ENCODE measurements around the gene ST7L. TPM values are rescaled to one million over a fixed set of nuclear protein-coding genes. Genes with fewer than 3 reads are reported as not detected.

The ST7L gene
- polyA plus RNA-seq, 1 donor (not counting 4 experiments of a cell fraction or from before 2014, with no cell fraction given): 13.4 TPM

DNA sequence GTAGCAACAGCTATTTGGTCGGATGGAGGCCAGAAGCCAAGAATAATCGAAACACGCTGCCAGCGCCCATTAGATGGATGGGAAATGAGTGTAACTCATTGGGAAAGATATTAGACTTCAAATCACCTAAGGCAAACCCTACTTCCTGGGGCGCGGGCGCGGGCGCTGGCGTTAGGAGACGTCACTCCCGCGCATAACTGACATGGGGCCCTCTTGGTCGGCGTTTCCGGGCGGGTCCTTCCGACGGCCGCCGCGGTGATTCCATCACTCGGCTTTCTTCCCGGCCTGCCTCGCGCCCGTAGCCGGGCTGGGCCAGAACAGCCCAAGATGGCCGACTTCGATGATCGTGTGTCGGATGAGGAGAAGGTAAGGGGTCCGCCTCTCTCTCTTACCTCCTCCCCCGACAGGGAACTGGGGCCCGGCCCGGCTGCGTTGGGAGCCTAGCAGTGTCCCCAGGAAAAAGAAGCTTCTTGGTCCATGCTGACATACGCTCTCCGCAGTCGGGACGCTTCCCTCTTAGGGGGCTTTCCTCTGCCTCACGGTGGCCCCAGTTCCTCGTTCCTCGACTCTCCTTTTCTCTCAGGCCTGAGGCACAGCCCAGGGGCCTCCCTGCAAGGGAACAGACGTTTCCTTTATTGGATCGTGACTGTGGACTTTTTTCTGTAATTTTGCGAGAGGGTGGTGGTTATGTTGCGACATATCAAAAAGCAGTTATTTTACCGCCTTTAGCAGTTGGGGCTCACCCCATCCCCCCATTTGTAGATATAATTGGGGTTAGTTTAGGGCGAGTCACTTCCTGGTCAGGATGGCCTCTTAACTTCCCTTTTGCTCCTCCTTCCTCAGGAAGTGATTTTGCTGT is 806 bp upstream of the ST7L start, which contains the start of gene CAPZA1:
Gene CAPZA1 (plus strand): TSS at position 315 of the 859 bp plus-strand sequence. CDS start 13 bp downstream, at position 328.
- FAIRE-seq (no peak), DNase-seq (ENCODE audit: low read depth, low spot score) (no peak)
- Histone ChIP-seq H3K36me3 (ENCODE audit: control insufficient read depth in 2 of 2, extremely low read depth in 1 of 2, insufficient read depth in 2 of 2, low read length in 2 of 2) (peaks cover 0 to 3% of the 10 kb centered on the region in 2 experiments), H3K4me3 (ENCODE audit: control insufficient read depth in 2 of 3, extremely low read depth in 1 of 3, insufficient read depth in 2 of 3, low read depth in 1 of 3, low read length in 3 of 3) (peak within 1 kb of the TSS; percentile 83 to 97 (median 84)), H3K27me3 (ENCODE audit: control insufficient read depth, extremely low read depth, insufficient read depth, low read length) (no peaks in the 10 kb centered on the region), H3K79me2 (ENCODE audit: control insufficient read depth, insufficient read depth, low read length) (peaks cover 76% of the 10 kb centered on the region), H3K27ac (ENCODE audit: control insufficient read depth, insufficient read depth, low read length) (peak within 1 kb of the TSS; percentile 97), H2AFZ (ENCODE audit: control insufficient read depth, low read length) (peak within 1 kb of the TSS; percentile 91), H3K4me1 (ENCODE audit: control insufficient read depth, extremely low read depth, insufficient read depth, low read length) (peaks cover 22% of the 10 kb centered on the region), H3K9me3 (ENCODE audit: control insufficient read depth, low read depth, low read length) (no peaks in the 10 kb centered on the region), H4K20me1 (ENCODE audit: control insufficient read depth, extremely low read depth, insufficient read depth, low read length) (peaks cover 3% of the 10 kb centered on the region), H3K9me1 (ENCODE audit: control insufficient read depth, extremely low read depth, insufficient read depth, low read length) (no peaks in the 10 kb centered on the region), H3K4me2 (ENCODE audit: control insufficient read depth, extremely low read depth, insufficient read depth, low read depth, low read length) (peak within 1 kb of the TSS; percentile 80), H3K9ac (ENCODE audit: control insufficient read depth, extremely low read depth, insufficient read depth, low read length) (peak within 1 kb of the TSS; percentile 99)
- dilution Hi-C loops (cut with MboI; ENCODE audit: extremely low pct_ligation_motif_present, low sequenced_read_pairs): no loop called here
- no peak for TF ChIP-seq EZH2 (IDR thresholded peaks at IDR 0.05; ENCODE audit: low read length)
- TF ChIP-seq, protein P1, sequence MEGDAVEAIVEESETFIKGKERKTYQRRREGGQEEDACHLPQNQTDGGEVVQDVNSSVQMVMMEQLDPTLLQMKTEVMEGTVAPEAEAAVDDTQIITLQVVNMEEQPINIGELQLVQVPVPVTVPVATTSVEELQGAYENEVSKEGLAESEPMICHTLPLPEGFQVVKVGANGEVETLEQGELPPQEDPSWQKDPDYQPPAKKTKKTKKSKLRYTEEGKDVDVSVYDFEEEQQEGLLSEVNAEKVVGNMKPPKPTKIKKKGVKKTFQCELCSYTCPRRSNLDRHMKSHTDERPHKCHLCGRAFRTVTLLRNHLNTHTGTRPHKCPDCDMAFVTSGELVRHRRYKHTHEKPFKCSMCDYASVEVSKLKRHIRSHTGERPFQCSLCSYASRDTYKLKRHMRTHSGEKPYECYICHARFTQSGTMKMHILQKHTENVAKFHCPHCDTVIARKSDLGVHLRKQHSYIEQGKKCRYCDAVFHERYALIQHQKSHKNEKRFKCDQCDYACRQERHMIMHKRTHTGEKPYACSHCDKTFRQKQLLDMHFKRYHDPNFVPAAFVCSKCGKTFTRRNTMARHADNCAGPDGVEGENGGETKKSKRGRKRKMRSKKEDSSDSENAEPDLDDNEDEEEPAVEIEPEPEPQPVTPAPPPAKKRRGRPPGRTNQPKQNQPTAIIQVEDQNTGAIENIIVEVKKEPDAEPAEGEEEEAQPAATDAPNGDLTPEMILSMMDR (optimal IDR thresholded peaks at IDR 0.05 in 1 of 3, IDR thresholded peaks at IDR 0.05 in 1 of 3, conservative IDR thresholded peaks at IDR 0.05 in 1 of 3; ENCODE audit: extremely low read depth in 1 of 3, insufficient read depth in 2 of 3, low read length in 3 of 3): no peak

GRCh38 chr1:112618114-112618720 is 724 bp downstream of the ST7L start:
- Histone ChIP-seq H3K9ac (ENCODE audit: control insufficient read depth, extremely low read depth, insufficient read depth, low read length) (peak overlapping the region; percentile 99), H3K27me3 (ENCODE audit: control insufficient read depth, extremely low read depth, insufficient read depth, low read length) (no peaks in the 10 kb centered on the region), H3K4me3 (ENCODE audit: control insufficient read depth in 2 of 3, extremely low read depth in 1 of 3, insufficient read depth in 2 of 3, low read depth in 1 of 3, low read length in 3 of 3) (peak overlapping the region; percentile 83 to 97 (median 84)), H3K79me2 (ENCODE audit: control insufficient read depth, insufficient read depth, low read length) (peaks cover 75% of the 10 kb centered on the region), H3K9me3 (ENCODE audit: control insufficient read depth, low read depth, low read length) (no peaks in the 10 kb centered on the region), H3K27ac (ENCODE audit: control insufficient read depth, insufficient read depth, low read length) (peak overlapping the region; percentile 97), H3K4me1 (ENCODE audit: control insufficient read depth, extremely low read depth, insufficient read depth, low read length) (peaks cover 22% of the 10 kb centered on the region), H3K9me1 (ENCODE audit: control insufficient read depth, extremely low read depth, insufficient read depth, low read length) (no peaks in the 10 kb centered on the region), H3K36me3 (ENCODE audit: control insufficient read depth in 2 of 2, extremely low read depth in 1 of 2, insufficient read depth in 2 of 2, low read length in 2 of 2) (peaks cover 0 to 3% of the 10 kb centered on the region in 2 experiments), H3K4me2 (ENCODE audit: control insufficient read depth, extremely low read depth, insufficient read depth, low read depth, low read length) (peak overlapping the region; percentile 80), H4K20me1 (ENCODE audit: control insufficient read depth, extremely low read depth, insufficient read depth, low read length) (peaks cover 3% of the 10 kb centered on the region), H2AFZ (ENCODE audit: control insufficient read depth, low read length) (peak overlapping the region; percentile 91)
- DNase-seq (ENCODE audit: low read depth, low spot score) (no peak), FAIRE-seq (no peak)
- TF ChIP-seq, protein P1 (optimal IDR thresholded peaks at IDR 0.05 in 1 of 3, IDR thresholded peaks at IDR 0.05 in 1 of 3, conservative IDR thresholded peaks at IDR 0.05 in 1 of 3; ENCODE audit: extremely low read depth in 1 of 3, insufficient read depth in 2 of 3, low read length in 3 of 3): no peak
- no peak for TF ChIP-seq EZH2 (IDR thresholded peaks at IDR 0.05; ENCODE audit: low read length)
- dilution Hi-C loops (cut with MboI; ENCODE audit: extremely low pct_ligation_motif_present, low sequenced_read_pairs): no loop called here

Data from keratinocyte (primary cell).